ENCODE data around the gene LSM11.

DNA sequence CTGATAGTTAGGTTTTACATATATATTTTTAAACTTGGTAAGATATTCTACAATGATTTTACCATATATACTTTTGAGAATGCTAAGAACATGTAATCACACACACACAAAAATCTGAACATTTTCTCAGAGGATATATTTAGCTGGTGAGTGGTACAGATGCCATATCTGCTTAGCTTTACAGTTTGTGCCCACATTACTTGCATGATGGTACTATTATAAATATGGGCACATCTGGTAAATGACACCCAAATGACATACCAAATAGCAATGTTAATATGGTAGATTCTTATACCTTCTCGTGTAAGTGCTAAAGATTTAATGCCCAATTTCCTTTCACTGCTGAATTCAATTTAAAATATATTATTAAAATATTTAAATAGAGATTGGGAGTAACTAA is 56.6 kb downstream of the LSM11 start:
- TF ChIP-seq, protein P1, sequence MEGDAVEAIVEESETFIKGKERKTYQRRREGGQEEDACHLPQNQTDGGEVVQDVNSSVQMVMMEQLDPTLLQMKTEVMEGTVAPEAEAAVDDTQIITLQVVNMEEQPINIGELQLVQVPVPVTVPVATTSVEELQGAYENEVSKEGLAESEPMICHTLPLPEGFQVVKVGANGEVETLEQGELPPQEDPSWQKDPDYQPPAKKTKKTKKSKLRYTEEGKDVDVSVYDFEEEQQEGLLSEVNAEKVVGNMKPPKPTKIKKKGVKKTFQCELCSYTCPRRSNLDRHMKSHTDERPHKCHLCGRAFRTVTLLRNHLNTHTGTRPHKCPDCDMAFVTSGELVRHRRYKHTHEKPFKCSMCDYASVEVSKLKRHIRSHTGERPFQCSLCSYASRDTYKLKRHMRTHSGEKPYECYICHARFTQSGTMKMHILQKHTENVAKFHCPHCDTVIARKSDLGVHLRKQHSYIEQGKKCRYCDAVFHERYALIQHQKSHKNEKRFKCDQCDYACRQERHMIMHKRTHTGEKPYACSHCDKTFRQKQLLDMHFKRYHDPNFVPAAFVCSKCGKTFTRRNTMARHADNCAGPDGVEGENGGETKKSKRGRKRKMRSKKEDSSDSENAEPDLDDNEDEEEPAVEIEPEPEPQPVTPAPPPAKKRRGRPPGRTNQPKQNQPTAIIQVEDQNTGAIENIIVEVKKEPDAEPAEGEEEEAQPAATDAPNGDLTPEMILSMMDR (IDR thresholded peaks at IDR 0.05; ENCODE audit: low read length), result no peak
- no peak for TF ChIP-seq EZH2phosphoT487 (IDR thresholded peaks at IDR 0.05; ENCODE audit: low read length)
